SK-N-SH treated with all-trans-retinoic acid at 6 μM for 48 hours (cell line): ENCODE data around the gene PHF2.
A peak's percentile ranks its signal among the peaks of the same experiment; 100 is the strongest.

Experiments used
- ATAC-seq: fragments of 200-7000 bp; cut with Tn5 transposase; 3 replicates; pipeline ENCODE4 v1.9.1; 2020; ENCODE audit warnings: mild to moderate bottlenecking, moderate library complexity
- ARNTL ChIP-seq: fragments of 450-650 bp; formaldehyde crosslinking; IDR thresholded peaks from 2 replicates; pipeline ENCODE4 v1.5.0; 2020; ENCODE audit warnings: low read depth, mild to moderate bottlenecking, moderate library complexity, borderline replicate concordance
- BACH2 ChIP-seq: fragments of 250-450 bp; sonication (Bioruptor Pico); IDR thresholded peaks from 2 replicates; pipeline ENCODE4 v1.9.0; 2021; ENCODE audit warnings: mild to moderate bottlenecking, borderline replicate concordance
- CSDC2 ChIP-seq: fragments of 250-450 bp; sonication (Bioruptor Pico); IDR thresholded peaks from 2 replicates; pipeline ENCODE4 v1.5.0; 2020; ENCODE audit warnings: mild to moderate bottlenecking, moderate library complexity
- GLIS3 ChIP-seq: fragments of 250-450 bp; sonication (Bioruptor Pico); IDR thresholded peaks from 2 replicates; pipeline ENCODE4 v1.5.0; 2020; ENCODE audit warnings: mild to moderate bottlenecking, moderate library complexity
- ISL1 ChIP-seq: fragments of 250-450 bp; sonication (Bioruptor Pico); IDR thresholded peaks from 2 replicates; pipeline ENCODE4 v2.1.2; 2022; ENCODE audit warnings: mild to moderate bottlenecking, moderate library complexity
- OSR1 ChIP-seq: fragments of 250-450 bp; sonication (Bioruptor Pico); IDR thresholded peaks from 2 replicates; pipeline ENCODE4 v1.8.0; 2022; ENCODE audit warnings: moderate library complexity, mild to moderate bottlenecking, inconsistent platforms
- PPARA ChIP-seq: fragments of 250-450 bp; sonication (Bioruptor Pico); IDR thresholded peaks from 2 replicates; pipeline ENCODE4 v1.5.0; 2020; ENCODE audit warnings: mild to moderate bottlenecking, borderline replicate concordance
- RARB ChIP-seq: fragments of 250-450 bp; sonication (Bioruptor Pico); IDR thresholded peaks from 2 replicates; pipeline ENCODE4 v1.8.0; 2021; ENCODE audit warnings: mild to moderate bottlenecking, moderate library complexity
- TCF4 ChIP-seq: fragments of 250-450 bp; sonication (Bioruptor Pico); IDR thresholded peaks from 2 replicates; pipeline ENCODE4 v1.8.0; 2021; ENCODE audit warnings: mild to moderate bottlenecking, moderate library complexity, borderline replicate concordance
- TOX ChIP-seq: fragments of 250-450 bp; sonication (Bioruptor Pico); IDR thresholded peaks from 2 replicates; pipeline ENCODE4 v1.8.0; 2021; ENCODE audit warnings: mild to moderate bottlenecking, moderate library complexity, borderline replicate concordance
- ZFP3 ChIP-seq: fragments of 250-450 bp; sonication (Bioruptor Pico); IDR thresholded peaks from 2 replicates; pipeline ENCODE4 v1.5.0; 2020; ENCODE audit warnings: mild to moderate bottlenecking, moderate library complexity
- ZNF565 ChIP-seq: fragments of 450-650 bp; formaldehyde crosslinking; conservative IDR thresholded peaks from 2 replicates; pipeline ENCODE4 v1.5.0; 2020; ENCODE audit warnings: low read depth, mild to moderate bottlenecking, moderate library complexity
- TF ChIP-seq, protein P1 (sequence below): fragments of 250-450 bp; sonication (Bioruptor Pico); IDR thresholded peaks from 2 replicates; pipeline ENCODE4 v1.8.0; 2020; ENCODE audit warnings: mild to moderate bottlenecking, moderate library complexity, borderline replicate concordance
- TF ChIP-seq, protein P2 (sequence below): fragments of 250-450 bp; sonication (Bioruptor Pico); IDR thresholded peaks from 2 replicates; pipeline ENCODE4 v1.5.0; 2020; ENCODE audit warnings: mild to moderate bottlenecking, moderate library complexity
- TF ChIP-seq, protein P3 (sequence below): fragments of 250-450 bp; sonication (Bioruptor Pico); IDR thresholded peaks from 2 replicates; pipeline ENCODE4 v1.5.1; 2021; ENCODE audit warnings: mild to moderate bottlenecking, moderate library complexity
- TF ChIP-seq, protein P4 (sequence below): fragments of 250-450 bp; sonication (Bioruptor Pico); IDR thresholded peaks from 2 replicates; pipeline ENCODE4 v1.5.1; 2020; ENCODE audit warnings: low read depth, mild to moderate bottlenecking, moderate library complexity

Gene PHF2

DNA sequence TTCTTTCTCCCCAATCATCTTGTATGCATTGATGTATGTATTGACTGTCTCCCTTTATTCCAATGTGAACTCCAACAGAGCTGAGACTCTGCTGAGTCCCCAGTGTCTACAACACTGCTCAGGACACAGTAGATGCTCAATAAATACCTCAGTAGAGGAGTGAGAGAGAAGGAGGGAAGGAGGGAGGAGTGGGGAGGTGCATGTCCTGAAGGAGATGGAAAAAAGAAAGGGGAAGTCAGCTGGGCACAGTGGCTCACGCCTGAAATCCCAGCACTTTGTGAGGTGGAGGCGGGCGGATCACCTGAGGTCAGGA is 2.9 kb upstream of the PHF2 start (continued):
- TF ChIP-seq RARB (CRISPR knock-in tag) = no peak
- TF ChIP-seq, protein P1, sequence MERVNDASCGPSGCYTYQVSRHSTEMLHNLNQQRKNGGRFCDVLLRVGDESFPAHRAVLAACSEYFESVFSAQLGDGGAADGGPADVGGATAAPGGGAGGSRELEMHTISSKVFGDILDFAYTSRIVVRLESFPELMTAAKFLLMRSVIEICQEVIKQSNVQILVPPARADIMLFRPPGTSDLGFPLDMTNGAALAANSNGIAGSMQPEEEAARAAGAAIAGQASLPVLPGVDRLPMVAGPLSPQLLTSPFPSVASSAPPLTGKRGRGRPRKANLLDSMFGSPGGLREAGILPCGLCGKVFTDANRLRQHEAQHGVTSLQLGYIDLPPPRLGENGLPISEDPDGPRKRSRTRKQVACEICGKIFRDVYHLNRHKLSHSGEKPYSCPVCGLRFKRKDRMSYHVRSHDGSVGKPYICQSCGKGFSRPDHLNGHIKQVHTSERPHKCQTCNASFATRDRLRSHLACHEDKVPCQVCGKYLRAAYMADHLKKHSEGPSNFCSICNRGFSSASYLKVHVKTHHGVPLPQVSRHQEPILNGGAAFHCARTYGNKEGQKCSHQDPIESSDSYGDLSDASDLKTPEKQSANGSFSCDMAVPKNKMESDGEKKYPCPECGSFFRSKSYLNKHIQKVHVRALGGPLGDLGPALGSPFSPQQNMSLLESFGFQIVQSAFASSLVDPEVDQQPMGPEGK (CRISPR knock-in tag) = no peak

DNA sequence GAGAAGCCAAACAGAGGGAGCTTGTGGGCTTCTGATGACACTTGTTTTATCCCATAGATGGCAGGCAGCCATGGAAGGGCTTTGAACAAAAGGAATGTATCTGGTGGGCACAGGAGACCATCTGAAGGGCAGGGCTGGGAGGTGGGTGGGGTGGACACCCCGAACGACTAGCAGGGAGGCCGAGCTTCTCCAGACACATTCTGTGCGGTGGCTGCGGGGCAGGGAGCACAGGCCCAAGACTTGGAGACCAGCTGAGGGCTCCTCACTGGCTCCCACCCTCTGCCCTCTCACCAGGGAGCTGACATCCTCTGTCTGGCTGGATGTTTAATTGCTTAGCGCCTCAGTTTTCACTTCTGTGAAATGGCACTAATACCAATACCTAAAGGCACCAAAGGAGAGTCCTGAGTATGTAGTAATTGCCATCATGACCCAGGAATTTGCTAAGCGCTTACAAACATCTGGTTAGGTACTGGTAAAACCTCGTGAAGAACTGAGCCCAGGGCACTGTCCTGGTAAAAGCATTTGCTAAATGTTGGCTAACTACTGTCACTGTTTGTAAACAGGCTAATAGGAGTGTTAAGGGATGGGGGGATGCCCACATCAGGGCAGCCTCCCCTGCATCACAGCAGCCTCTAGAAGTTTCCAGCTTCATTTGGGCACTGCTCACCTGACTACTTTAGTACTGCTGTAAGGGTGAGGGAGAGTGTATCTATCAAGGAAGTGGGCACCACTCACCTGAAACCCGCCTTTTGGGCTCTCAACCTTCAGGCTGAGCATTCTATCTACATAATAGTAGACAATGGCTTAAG is 2.1 kb upstream of the PHF2 start:
- TF ChIP-seq CSDC2 (CRISPR knock-in tag) (no peak), TOX (no peak)
- TF ChIP-seq, protein P2, sequence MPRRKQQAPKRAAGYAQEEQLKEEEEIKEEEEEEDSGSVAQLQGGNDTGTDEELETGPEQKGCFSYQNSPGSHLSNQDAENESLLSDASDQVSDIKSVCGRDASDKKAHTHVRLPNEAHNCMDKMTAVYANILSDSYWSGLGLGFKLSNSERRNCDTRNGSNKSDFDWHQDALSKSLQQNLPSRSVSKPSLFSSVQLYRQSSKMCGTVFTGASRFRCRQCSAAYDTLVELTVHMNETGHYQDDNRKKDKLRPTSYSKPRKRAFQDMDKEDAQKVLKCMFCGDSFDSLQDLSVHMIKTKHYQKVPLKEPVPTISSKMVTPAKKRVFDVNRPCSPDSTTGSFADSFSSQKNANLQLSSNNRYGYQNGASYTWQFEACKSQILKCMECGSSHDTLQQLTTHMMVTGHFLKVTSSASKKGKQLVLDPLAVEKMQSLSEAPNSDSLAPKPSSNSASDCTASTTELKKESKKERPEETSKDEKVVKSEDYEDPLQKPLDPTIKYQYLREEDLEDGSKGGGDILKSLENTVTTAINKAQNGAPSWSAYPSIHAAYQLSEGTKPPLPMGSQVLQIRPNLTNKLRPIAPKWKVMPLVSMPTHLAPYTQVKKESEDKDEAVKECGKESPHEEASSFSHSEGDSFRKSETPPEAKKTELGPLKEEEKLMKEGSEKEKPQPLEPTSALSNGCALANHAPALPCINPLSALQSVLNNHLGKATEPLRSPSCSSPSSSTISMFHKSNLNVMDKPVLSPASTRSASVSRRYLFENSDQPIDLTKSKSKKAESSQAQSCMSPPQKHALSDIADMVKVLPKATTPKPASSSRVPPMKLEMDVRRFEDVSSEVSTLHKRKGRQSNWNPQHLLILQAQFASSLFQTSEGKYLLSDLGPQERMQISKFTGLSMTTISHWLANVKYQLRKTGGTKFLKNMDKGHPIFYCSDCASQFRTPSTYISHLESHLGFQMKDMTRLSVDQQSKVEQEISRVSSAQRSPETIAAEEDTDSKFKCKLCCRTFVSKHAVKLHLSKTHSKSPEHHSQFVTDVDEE (CRISPR knock-in tag) = no peak
- ATAC-seq = no peak

DNA sequence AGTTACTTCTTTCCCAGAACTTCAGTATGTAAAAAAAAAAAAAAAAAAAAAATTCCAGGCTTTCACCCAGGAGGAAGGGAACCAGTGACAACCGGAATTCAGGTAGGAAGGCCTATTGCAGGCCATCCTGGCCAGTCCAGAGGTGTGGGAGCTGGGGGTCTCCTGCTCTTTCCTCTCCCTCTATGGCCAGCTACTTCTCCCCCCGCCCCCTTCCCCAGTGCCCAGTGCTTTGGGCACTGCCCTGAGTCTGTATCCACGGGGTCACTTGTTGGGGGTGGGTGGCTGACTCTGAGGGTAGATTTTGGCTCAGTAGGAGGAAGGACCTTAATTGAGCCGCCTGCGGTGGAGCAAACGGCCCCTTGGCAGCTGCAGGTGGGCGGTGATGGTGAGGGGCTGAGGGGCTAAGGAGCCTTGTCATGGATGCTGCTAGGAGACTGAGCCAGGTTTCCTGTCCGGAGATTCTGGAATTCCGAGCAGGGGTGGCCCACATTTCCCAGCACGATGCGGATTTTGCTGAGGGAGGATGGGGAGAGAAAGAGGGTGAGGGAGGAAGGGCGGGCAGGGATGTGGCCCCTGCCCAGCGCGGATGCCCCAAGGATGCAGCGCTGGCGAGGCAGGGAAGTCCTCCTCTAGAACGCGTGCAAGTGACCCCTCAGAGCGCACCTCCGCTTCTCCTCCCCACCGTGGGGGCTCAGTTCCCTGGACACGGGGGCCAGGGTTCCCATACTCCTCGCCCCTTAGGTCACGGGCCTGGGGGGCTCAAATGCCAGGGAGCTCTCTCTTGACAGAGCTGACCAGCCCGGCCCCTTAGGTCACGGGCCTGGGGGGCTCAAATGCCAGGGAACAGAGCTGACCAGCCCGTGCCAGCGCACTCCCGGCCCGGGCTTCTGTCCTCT is 1.2 kb upstream of the PHF2 start:
- no peak for TF ChIP-seq ISL1 (CRISPR knock-in tag)
- TF ChIP-seq RARB (CRISPR knock-in tag) = no peak
- TF ChIP-seq, protein P1 (CRISPR knock-in tag) = peak; percentile 32; the same call in 1 of the 2 replicates
- peak; percentile 68 for ATAC-seq

DNA sequence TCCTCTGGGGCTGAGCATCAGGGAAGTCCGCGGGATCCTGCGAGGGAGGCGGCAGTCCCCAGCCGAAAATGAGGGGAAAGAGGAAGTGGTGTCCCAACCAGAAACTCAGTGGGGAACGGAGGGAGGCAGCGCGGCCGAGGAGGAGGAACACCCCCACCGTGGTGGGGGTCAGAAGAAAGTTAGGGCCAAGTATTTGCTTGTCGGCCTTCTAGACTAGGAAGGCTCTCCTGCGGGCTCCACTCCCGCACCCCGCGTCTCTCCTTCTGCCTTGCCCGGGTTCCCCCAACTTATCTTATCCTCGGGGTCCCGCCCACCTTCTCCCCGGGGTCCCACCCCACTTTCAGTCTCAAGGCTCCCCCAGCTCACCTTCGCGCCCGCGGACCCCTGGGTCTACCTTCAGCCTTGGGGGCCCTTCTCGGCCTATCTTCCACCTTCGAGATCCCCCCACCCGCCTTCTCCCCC is 557 bp upstream of the PHF2 start:
- no peak for TF ChIP-seq GLIS3 (CRISPR knock-in tag)
- TF ChIP-seq, protein P3, sequence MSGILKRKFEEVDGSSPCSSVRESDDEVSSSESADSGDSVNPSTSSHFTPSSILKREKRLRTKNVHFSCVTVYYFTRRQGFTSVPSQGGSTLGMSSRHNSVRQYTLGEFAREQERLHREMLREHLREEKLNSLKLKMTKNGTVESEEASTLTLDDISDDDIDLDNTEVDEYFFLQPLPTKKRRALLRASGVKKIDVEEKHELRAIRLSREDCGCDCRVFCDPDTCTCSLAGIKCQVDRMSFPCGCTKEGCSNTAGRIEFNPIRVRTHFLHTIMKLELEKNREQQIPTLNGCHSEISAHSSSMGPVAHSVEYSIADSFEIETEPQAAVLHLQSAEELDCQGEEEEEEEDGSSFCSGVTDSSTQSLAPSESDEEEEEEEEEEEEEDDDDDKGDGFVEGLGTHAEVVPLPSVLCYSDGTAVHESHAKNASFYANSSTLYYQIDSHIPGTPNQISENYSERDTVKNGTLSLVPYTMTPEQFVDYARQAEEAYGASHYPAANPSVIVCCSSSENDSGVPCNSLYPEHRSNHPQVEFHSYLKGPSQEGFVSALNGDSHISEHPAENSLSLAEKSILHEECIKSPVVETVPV (CRISPR knock-in tag) = no peak
- TF ChIP-seq RARB (CRISPR knock-in tag) = no peak
- TF ChIP-seq PPARA (CRISPR knock-in tag) = no peak
- TF ChIP-seq BACH2 (CRISPR knock-in tag) = no peak
- TF ChIP-seq CSDC2 (CRISPR knock-in tag) = no peak
- no peak for TF ChIP-seq TCF4 (CRISPR knock-in tag)
- no peak for TF ChIP-seq ZNF565
- TF ChIP-seq, protein P2 (CRISPR knock-in tag) = no peak
- TF ChIP-seq, protein P4, sequence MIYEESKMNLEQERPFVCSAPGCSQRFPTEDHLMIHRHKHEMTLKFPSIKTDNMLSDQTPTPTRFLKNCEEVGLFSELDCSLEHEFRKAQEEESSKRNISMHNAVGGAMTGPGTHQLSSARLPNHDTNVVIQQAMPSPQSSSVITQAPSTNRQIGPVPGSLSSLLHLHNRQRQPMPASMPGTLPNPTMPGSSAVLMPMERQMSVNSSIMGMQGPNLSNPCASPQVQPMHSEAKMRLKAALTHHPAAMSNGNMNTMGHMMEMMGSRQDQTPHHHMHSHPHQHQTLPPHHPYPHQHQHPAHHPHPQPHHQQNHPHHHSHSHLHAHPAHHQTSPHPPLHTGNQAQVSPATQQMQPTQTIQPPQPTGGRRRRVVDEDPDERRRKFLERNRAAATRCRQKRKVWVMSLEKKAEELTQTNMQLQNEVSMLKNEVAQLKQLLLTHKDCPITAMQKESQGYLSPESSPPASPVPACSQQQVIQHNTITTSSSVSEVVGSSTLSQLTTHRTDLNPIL (CRISPR knock-in tag) = no peak
- no peak for TF ChIP-seq OSR1 (CRISPR knock-in tag)
- TF ChIP-seq ARNTL (CRISPR knock-in tag) = no peak
- no peak for TF ChIP-seq ZFP3 (CRISPR knock-in tag)
- ATAC-seq = peak; percentile 60
